Measurements from ENCODE around the gene TMF1.

Gene TMF1

GRCh38 chr3:69020424-69020823 is 31.7 kb downstream of the TMF1 start:
- H2AFZ ChIP-seq (ENCODE audit: low read depth, low read length), result no peak overlapping the region
- H3K4me2 ChIP-seq (ENCODE audit: low read length), result no peak overlapping the region
- no peak overlapping the region for H3K9ac ChIP-seq (ENCODE audit: low read length)
- no peaks in the 10 kb centered on the region for H3K27me3 ChIP-seq (ENCODE audit: low read depth, low read length)
- H3K9me3 ChIP-seq (ENCODE audit: insufficient read depth, low read length), result no peaks in the 10 kb centered on the region
- H3K4me1 ChIP-seq (ENCODE audit: low read length), result no peaks in the 10 kb centered on the region
- no peak overlapping the region for H3K4me3 ChIP-seq (ENCODE audit: low read length)
- H4K20me1 ChIP-seq (ENCODE audit: insufficient read depth, low read length), result no peaks in the 10 kb centered on the region
- no peak overlapping the region for H3K27ac ChIP-seq (ENCODE audit: low read length)
- H3K36me3 ChIP-seq (replicated peaks; ENCODE audit: low read depth, low read length), result peaks cover 36% of the 10 kb centered on the region
- TF ChIP-seq CTCF (IDR thresholded peaks at IDR 0.05; ENCODE audit: low read depth, low read length), result peak; percentile 53
- no peak for TF ChIP-seq EZH2phosphoT487 (IDR thresholded peaks at IDR 0.05; ENCODE audit: low read depth)
- no peaks in the 10 kb centered on the region for H3K79me2 ChIP-seq (ENCODE audit: low read length)

GRCh38 chr3:69016901-69017300 is 35.2 kb downstream of the TMF1 start:
- H3K79me2 ChIP-seq (ENCODE audit: low read length), result peaks cover 4% of the 10 kb centered on the region; the same call in 1 of the 2 replicates
- H3K9ac ChIP-seq (ENCODE audit: low read length), result no peak overlapping the region
- H3K4me1 ChIP-seq (ENCODE audit: low read length), result peaks cover 14% of the 10 kb centered on the region
- no peaks in the 10 kb centered on the region for H3K9me3 ChIP-seq (ENCODE audit: insufficient read depth, low read length)
- TF ChIP-seq CTCF (IDR thresholded peaks at IDR 0.05; ENCODE audit: low read depth, low read length), result no peak
- TF ChIP-seq EZH2phosphoT487 (IDR thresholded peaks at IDR 0.05; ENCODE audit: low read depth), result no peak
- no peaks in the 10 kb centered on the region for H3K27me3 ChIP-seq (ENCODE audit: low read depth, low read length)
- peaks cover 12% of the 10 kb centered on the region for H3K36me3 ChIP-seq (replicated peaks; ENCODE audit: low read depth, low read length)
- H4K20me1 ChIP-seq (ENCODE audit: insufficient read depth, low read length), result no peaks in the 10 kb centered on the region
- no peak overlapping the region for H2AFZ ChIP-seq (ENCODE audit: low read depth, low read length)
- H3K4me2 ChIP-seq (ENCODE audit: low read length), result no peak overlapping the region
- no peak overlapping the region for H3K4me3 ChIP-seq (ENCODE audit: low read length)
- no peak overlapping the region for H3K27ac ChIP-seq (ENCODE audit: low read length)

GRCh38 chr3:69016102-69016501 is 36.0 kb downstream of the TMF1 start:
- H3K9ac ChIP-seq (ENCODE audit: low read length), result no peak overlapping the region
- no peak for TF ChIP-seq EZH2phosphoT487 (IDR thresholded peaks at IDR 0.05; ENCODE audit: low read depth)
- TF ChIP-seq CTCF (IDR thresholded peaks at IDR 0.05; ENCODE audit: low read depth, low read length), result no peak
- peaks cover 4% of the 10 kb centered on the region; the same call in 1 of the 2 replicates for H3K79me2 ChIP-seq (ENCODE audit: low read length)
- H3K4me1 ChIP-seq (ENCODE audit: low read length), result peaks cover 14% of the 10 kb centered on the region
- H3K4me2 ChIP-seq (ENCODE audit: low read length), result no peak overlapping the region
- H4K20me1 ChIP-seq (ENCODE audit: insufficient read depth, low read length), result no peaks in the 10 kb centered on the region
- no peak overlapping the region for H3K27ac ChIP-seq (ENCODE audit: low read length)
- no peak overlapping the region for H2AFZ ChIP-seq (ENCODE audit: low read depth, low read length)
- H3K36me3 ChIP-seq (replicated peaks; ENCODE audit: low read depth, low read length), result peaks cover 11% of the 10 kb centered on the region
- no peaks in the 10 kb centered on the region for H3K9me3 ChIP-seq (ENCODE audit: insufficient read depth, low read length)
- H3K4me3 ChIP-seq (ENCODE audit: low read length), result no peak overlapping the region
- H3K27me3 ChIP-seq (ENCODE audit: low read depth, low read length), result no peaks in the 10 kb centered on the region

- no peaks in the 10 kb centered on the region for H4K20me1 ChIP-seq (ENCODE audit: insufficient read depth, low read length)
- peaks cover 11% of the 10 kb centered on the region for H3K36me3 ChIP-seq (replicated peaks; ENCODE audit: low read depth, low read length)
- H3K27me3 ChIP-seq (ENCODE audit: low read depth, low read length), result no peaks in the 10 kb centered on the region
- H2AFZ ChIP-seq (ENCODE audit: low read depth, low read length), result peak overlapping the region; percentile 74
- no peaks in the 10 kb centered on the region for H3K9me3 ChIP-seq (ENCODE audit: insufficient read depth, low read length)
- peak overlapping the region; percentile 87 for H3K4me3 ChIP-seq (ENCODE audit: low read length)
- H3K27ac ChIP-seq (ENCODE audit: low read length), result peak overlapping the region; percentile 43
- TF ChIP-seq CTCF (IDR thresholded peaks at IDR 0.05; ENCODE audit: low read depth, low read length) (no peak), EZH2phosphoT487 (IDR thresholded peaks at IDR 0.05; ENCODE audit: low read depth) (no peak)
- H3K4me1 ChIP-seq (ENCODE audit: low read length), result peaks cover 14% of the 10 kb centered on the region
- H3K4me2 ChIP-seq (ENCODE audit: low read length), result peak overlapping the region; percentile 87
- H3K79me2 ChIP-seq (ENCODE audit: low read length), result peaks cover 4% of the 10 kb centered on the region; the same call in 1 of the 2 replicates
- peak overlapping the region; percentile 90 for H3K9ac ChIP-seq (ENCODE audit: low read length)
Measured at GRCh38 chr3:69014022-69014580, 38.0 kb downstream of the TMF1 start.

Measured in OCI-LY3 (cell line).